Measurements from ENCODE around the gene TLCD5.

The TLCD5 gene

GRCh38 chr11:120294096-120294495, 31.0 kb upstream of the TLCD5 start:
- no peak overlapping the region for H3K9ac ChIP-seq (ENCODE audit: low read depth, low read length)
- peaks cover 5% of the 10 kb centered on the region; the same call in 1 of the 2 replicates for H3K4me1 ChIP-seq (ENCODE audit: insufficient read depth, low read length)
- H3K4me3 ChIP-seq (ENCODE audit: low read length): no peak overlapping the region
- H3K27me3 ChIP-seq (ENCODE audit: insufficient read depth, low read length): no peaks in the 10 kb centered on the region
- H3K36me3 ChIP-seq (ENCODE audit: insufficient read depth, low read depth, low read length): no peaks in the 10 kb centered on the region
- no peak overlapping the region for H3K27ac ChIP-seq (ENCODE audit: low read length)
- no peaks in the 10 kb centered on the region for H3K9me3 ChIP-seq (ENCODE audit: insufficient read depth, low read depth, low read length)

GRCh38 chr11:120295099-120295498, 30.0 kb upstream of the TLCD5 start:
- no peak overlapping the region for H3K4me3 ChIP-seq (ENCODE audit: low read length)
- H3K9me3 ChIP-seq (ENCODE audit: insufficient read depth, low read depth, low read length): no peaks in the 10 kb centered on the region
- H3K4me1 ChIP-seq (ENCODE audit: insufficient read depth, low read length): no peaks in the 10 kb centered on the region
- no peaks in the 10 kb centered on the region for H3K36me3 ChIP-seq (ENCODE audit: insufficient read depth, low read depth, low read length)
- no peak overlapping the region for H3K9ac ChIP-seq (ENCODE audit: low read depth, low read length)
- H3K27me3 ChIP-seq (ENCODE audit: insufficient read depth, low read length): no peaks in the 10 kb centered on the region
- no peak overlapping the region for H3K27ac ChIP-seq (ENCODE audit: low read length)

- H3K4me3 ChIP-seq (ENCODE audit: low read length): no peak overlapping the region
- no peaks in the 10 kb centered on the region for H3K36me3 ChIP-seq (ENCODE audit: insufficient read depth, low read depth, low read length)
- no peaks in the 10 kb centered on the region for H3K4me1 ChIP-seq (ENCODE audit: insufficient read depth, low read length)
- no peaks in the 10 kb centered on the region for H3K27me3 ChIP-seq (ENCODE audit: insufficient read depth, low read length)
- no peak overlapping the region for H3K9ac ChIP-seq (ENCODE audit: low read depth, low read length)
- H3K27ac ChIP-seq (ENCODE audit: low read length): no peak overlapping the region
- no peaks in the 10 kb centered on the region for H3K9me3 ChIP-seq (ENCODE audit: insufficient read depth, low read depth, low read length)
Measured at GRCh38 chr11:120296554-120296953, 28.5 kb upstream of the TLCD5 start.

GRCh38 chr11:120298461-120298860, 26.6 kb upstream of the TLCD5 start:
- Histone ChIP-seq H3K27me3 (ENCODE audit: insufficient read depth, low read length) (no peaks in the 10 kb centered on the region), H3K4me1 (ENCODE audit: insufficient read depth, low read length) (peaks cover 3% of the 10 kb centered on the region; the same call in 1 of the 2 replicates)

GRCh38 chr11:120302001-120302805, 22.9 kb upstream of the TLCD5 start:
- H3K9me3 ChIP-seq (ENCODE audit: insufficient read depth, low read depth, low read length): no peaks in the 10 kb centered on the region
- peaks cover 14% of the 10 kb centered on the region for H3K4me1 ChIP-seq (ENCODE audit: insufficient read depth, low read length)
- H3K27me3 ChIP-seq (ENCODE audit: insufficient read depth, low read length): peaks cover 8% of the 10 kb centered on the region; the same call in 1 of the 2 replicates
- no peak overlapping the region for H3K4me3 ChIP-seq (ENCODE audit: low read length)
- no peak overlapping the region for H3K27ac ChIP-seq (ENCODE audit: low read length)
- H3K9ac ChIP-seq (ENCODE audit: low read depth, low read length): no peak overlapping the region
- no peaks in the 10 kb centered on the region for H3K36me3 ChIP-seq (ENCODE audit: insufficient read depth, low read depth, low read length)

More at GRCh38 chr11:120298461-120298860, 26.6 kb upstream of the TLCD5 start:
- no peak overlapping the region for H3K27ac ChIP-seq (ENCODE audit: low read length)
- H3K9ac ChIP-seq (ENCODE audit: low read depth, low read length): no peak overlapping the region
- no peaks in the 10 kb centered on the region for H3K36me3 ChIP-seq (ENCODE audit: insufficient read depth, low read depth, low read length)
- H3K4me3 ChIP-seq (ENCODE audit: low read length): no peak overlapping the region
- H3K9me3 ChIP-seq (ENCODE audit: insufficient read depth, low read depth, low read length): no peaks in the 10 kb centered on the region

GRCh38 chr11:120303004-120303637, 22.0 kb upstream of the TLCD5 start:
- Histone ChIP-seq H3K9ac (ENCODE audit: low read depth, low read length) (no peak overlapping the region), H3K27ac (ENCODE audit: low read length) (no peak overlapping the region), H3K4me3 (ENCODE audit: low read length) (no peak overlapping the region), H3K9me3 (ENCODE audit: insufficient read depth, low read depth, low read length) (no peaks in the 10 kb centered on the region), H3K4me1 (ENCODE audit: insufficient read depth, low read length) (peaks cover 15% of the 10 kb centered on the region), H3K27me3 (ENCODE audit: insufficient read depth, low read length) (peaks cover 8% of the 10 kb centered on the region; the same call in 1 of the 2 replicates), H3K36me3 (ENCODE audit: insufficient read depth, low read depth, low read length) (no peaks in the 10 kb centered on the region)

- Histone ChIP-seq H3K36me3 (ENCODE audit: insufficient read depth, low read depth, low read length) (no peaks in the 10 kb centered on the region), H3K27ac (ENCODE audit: low read length) (no peak overlapping the region), H3K4me3 (ENCODE audit: low read length) (no peak overlapping the region), H3K4me1 (ENCODE audit: insufficient read depth, low read length) (peaks cover 15% of the 10 kb centered on the region), H3K9ac (ENCODE audit: low read depth, low read length) (no peak overlapping the region), H3K9me3 (ENCODE audit: insufficient read depth, low read depth, low read length) (no peaks in the 10 kb centered on the region), H3K27me3 (ENCODE audit: insufficient read depth, low read length) (peaks cover 8% of the 10 kb centered on the region; the same call in 1 of the 2 replicates)
Measured at GRCh38 chr11:120304526-120304925, 20.6 kb upstream of the TLCD5 start.

- H3K4me1 ChIP-seq (ENCODE audit: insufficient read depth, low read length): peaks cover 15% of the 10 kb centered on the region
- no peaks in the 10 kb centered on the region for H3K9me3 ChIP-seq (ENCODE audit: insufficient read depth, low read depth, low read length)
- no peak overlapping the region for H3K27ac ChIP-seq (ENCODE audit: low read length)
- H3K9ac ChIP-seq (ENCODE audit: low read depth, low read length): no peak overlapping the region
- no peaks in the 10 kb centered on the region for H3K36me3 ChIP-seq (ENCODE audit: insufficient read depth, low read depth, low read length)
- H3K4me3 ChIP-seq (ENCODE audit: low read length): no peak overlapping the region
- peaks cover 8% of the 10 kb centered on the region; the same call in 1 of the 2 replicates for H3K27me3 ChIP-seq (ENCODE audit: insufficient read depth, low read length)
Measured at GRCh38 chr11:120305286-120305685, 19.8 kb upstream of the TLCD5 start.

- no peak overlapping the region for H3K9ac ChIP-seq (ENCODE audit: low read depth, low read length)
- no peaks in the 10 kb centered on the region for H3K36me3 ChIP-seq (ENCODE audit: insufficient read depth, low read depth, low read length)
- no peak overlapping the region for H3K4me3 ChIP-seq (ENCODE audit: low read length)
- H3K4me1 ChIP-seq (ENCODE audit: insufficient read depth, low read length): peaks cover 15% of the 10 kb centered on the region
- H3K27ac ChIP-seq (ENCODE audit: low read length): no peak overlapping the region
- H3K27me3 ChIP-seq (ENCODE audit: insufficient read depth, low read length): peaks cover 8% of the 10 kb centered on the region; the same call in 1 of the 2 replicates
- H3K9me3 ChIP-seq (ENCODE audit: insufficient read depth, low read depth, low read length): no peaks in the 10 kb centered on the region
Measured at GRCh38 chr11:120306519-120307242, 18.4 kb upstream of the TLCD5 start.

- Histone ChIP-seq H3K27me3 (ENCODE audit: insufficient read depth, low read length) (peaks cover 8% of the 10 kb centered on the region; the same call in 1 of the 2 replicates), H3K27ac (ENCODE audit: low read length) (no peak overlapping the region), H3K9me3 (ENCODE audit: insufficient read depth, low read depth, low read length) (no peaks in the 10 kb centered on the region)
Measured at GRCh38 chr11:120307476-120307875, 17.6 kb upstream of the TLCD5 start.

GRCh38 chr11:120308081-120308480, 17.0 kb upstream of the TLCD5 start:
- H3K27ac ChIP-seq (ENCODE audit: low read length): no peak overlapping the region
- H3K4me3 ChIP-seq (ENCODE audit: low read length): no peak overlapping the region
- no peak overlapping the region for H3K9ac ChIP-seq (ENCODE audit: low read depth, low read length)
- no peaks in the 10 kb centered on the region for H3K9me3 ChIP-seq (ENCODE audit: insufficient read depth, low read depth, low read length)
- peaks cover 11% of the 10 kb centered on the region; the same call in 1 of the 2 replicates for H3K4me1 ChIP-seq (ENCODE audit: insufficient read depth, low read length)
- H3K36me3 ChIP-seq (ENCODE audit: insufficient read depth, low read depth, low read length): no peaks in the 10 kb centered on the region
- H3K27me3 ChIP-seq (ENCODE audit: insufficient read depth, low read length): peaks cover 8% of the 10 kb centered on the region; the same call in 1 of the 2 replicates

More at GRCh38 chr11:120307476-120307875, 17.6 kb upstream of the TLCD5 start:
- peaks cover 14% of the 10 kb centered on the region; the same call in 1 of the 2 replicates for H3K4me1 ChIP-seq (ENCODE audit: insufficient read depth, low read length)
- no peak overlapping the region for H3K4me3 ChIP-seq (ENCODE audit: low read length)
- no peaks in the 10 kb centered on the region for H3K36me3 ChIP-seq (ENCODE audit: insufficient read depth, low read depth, low read length)
- no peak overlapping the region for H3K9ac ChIP-seq (ENCODE audit: low read depth, low read length)

Data from iPS-20b (cell line).